ENCODE data around the gene KCNJ6.

Gene KCNJ6

DNA sequence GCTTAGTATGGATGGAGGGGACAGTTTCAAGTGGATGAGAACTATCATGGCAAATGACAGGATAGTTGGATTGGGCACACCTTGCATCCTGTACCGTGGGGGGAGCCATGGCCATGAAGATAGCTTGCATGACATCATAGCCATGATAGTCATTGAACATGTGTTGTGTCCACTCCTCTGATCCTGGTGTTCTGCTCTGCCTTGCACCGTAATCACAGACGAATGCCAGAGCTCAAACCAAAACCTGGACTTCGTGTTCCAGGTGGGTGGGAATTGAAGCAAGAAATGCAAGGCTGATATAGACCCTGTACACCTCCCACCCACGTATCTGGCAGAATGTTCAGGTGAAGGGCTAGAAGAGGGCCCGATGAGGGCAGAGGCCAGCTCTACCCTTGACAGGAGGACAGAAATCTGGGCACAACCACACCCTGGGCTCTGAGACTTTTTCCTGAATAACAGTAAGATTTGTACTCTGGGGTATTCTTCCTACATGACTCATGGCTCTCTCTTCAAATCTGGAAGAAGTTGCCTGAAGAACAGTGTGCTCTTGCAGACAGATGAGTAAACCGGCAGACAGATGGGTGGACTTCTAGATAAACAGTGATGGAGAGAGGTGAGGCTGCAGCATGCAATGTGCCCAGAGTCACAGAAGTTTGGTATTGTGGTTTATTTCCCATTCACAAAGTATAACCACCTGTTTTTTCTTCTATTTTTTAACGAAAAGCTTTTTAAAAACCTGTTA, 45.0 kb downstream of the KCNJ6 start:
- Histone ChIP-seq H3K27ac (no peak overlapping the region), H3K4me3 (ENCODE audit: low read depth in 1 of 2, low read length in 1 of 2) (no peak overlapping the region), H3K4me1 (ENCODE audit: control insufficient read depth in 1 of 2, insufficient read depth in 1 of 2, low read depth in 1 of 2, low read length in 1 of 2) (peaks cover 7 to 9% of the 10 kb centered on the region in 2 experiments), H3K9me3 (no peaks in the 10 kb centered on the region), H3K36me3 (no peaks in the 10 kb centered on the region), H3K27me3 (no peaks in the 10 kb centered on the region)
- no peak for TF ChIP-seq CTCF (IDR thresholded peaks at IDR 0.05)

- Histone ChIP-seq H3K27ac (no peak overlapping the region), H3K4me3 (ENCODE audit: low read depth in 1 of 2, low read length in 1 of 2) (no peak overlapping the region), H3K9me3 (no peaks in the 10 kb centered on the region), H3K27me3 (no peaks in the 10 kb centered on the region), H3K4me1 (ENCODE audit: control insufficient read depth in 1 of 2, insufficient read depth in 1 of 2, low read depth in 1 of 2, low read length in 1 of 2) (peaks cover 17 to 20% of the 10 kb centered on the region in 2 experiments), H3K36me3 (no peaks in the 10 kb centered on the region)
- no peak for TF ChIP-seq CTCF (IDR thresholded peaks at IDR 0.05)
Observed at GRCh38 chr21:37870221-37870620, 46.0 kb downstream of the KCNJ6 start.

DNA sequence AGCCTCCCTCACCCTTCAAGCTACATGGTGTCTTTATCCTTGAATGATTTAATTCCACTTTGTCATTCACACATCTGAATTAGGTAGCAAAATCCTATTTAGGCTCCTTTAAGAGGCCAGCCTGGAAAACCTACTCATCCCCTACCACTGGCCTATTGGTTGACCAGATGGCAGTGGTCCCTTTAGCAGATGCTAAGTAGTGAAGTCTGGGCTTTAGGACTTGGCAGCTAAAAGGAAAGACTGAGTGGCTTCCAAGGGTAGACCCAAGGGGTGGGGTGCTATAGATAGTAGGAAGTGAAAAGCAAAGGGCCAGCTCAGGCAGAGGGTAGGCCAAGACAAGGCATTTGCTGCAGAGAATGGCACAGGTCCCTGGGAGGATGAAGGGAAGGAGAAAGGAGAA, 46.6 kb downstream of the KCNJ6 start:
- no peak overlapping the region for H3K4me3 ChIP-seq (ENCODE audit: low read depth in 1 of 2, low read length in 1 of 2)
- peak overlapping the region; percentile 8 for H3K27ac ChIP-seq

DNA sequence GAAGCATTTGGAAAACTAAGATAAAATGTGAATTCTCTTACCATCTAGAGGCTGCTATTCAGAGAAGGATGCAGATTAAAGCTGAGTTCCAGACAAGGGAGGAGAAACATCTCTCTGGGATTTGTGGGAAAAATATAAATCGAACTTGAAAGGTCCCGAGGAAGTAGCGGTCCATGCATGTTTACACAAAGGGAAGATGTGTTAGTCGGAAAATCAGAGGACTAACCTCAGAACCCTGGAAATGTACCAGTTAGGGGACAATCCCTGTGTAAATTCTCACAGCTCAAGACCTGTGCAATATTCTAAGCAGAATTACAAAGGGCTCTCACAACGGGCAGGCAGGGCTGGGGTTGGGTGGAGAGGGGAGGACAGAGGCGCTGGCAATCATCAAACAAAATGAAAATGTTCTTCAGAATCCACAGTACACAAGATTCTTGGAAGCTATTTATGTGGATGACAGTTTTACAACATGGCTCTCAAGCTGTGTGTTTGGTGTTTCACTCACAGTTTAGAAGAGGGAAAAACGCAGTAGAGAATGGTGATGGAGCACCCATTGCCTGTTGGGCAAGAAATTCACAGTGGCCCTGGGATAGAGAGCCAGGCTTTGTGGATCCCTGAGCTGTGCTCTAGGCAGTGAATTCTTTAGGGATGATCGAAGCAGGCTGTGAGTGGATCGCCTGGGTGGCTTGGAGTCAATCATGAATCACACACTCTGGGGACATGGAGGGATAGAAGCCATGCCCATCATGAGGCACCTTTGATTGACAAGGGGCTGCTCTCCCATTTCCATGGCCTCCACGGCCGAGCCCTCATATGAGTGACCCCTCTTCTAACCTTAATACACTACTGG, 47.6 kb downstream of the KCNJ6 start:
- TF ChIP-seq CTCF (IDR thresholded peaks at IDR 0.05), result no peak
- H3K4me1 ChIP-seq (ENCODE audit: control insufficient read depth in 1 of 2, insufficient read depth in 1 of 2, low read depth in 1 of 2, low read length in 1 of 2), result peaks cover 32 to 35% of the 10 kb centered on the region in 2 experiments
- peak overlapping the region; percentile 8 for H3K27ac ChIP-seq
- H3K27me3 ChIP-seq, result no peaks in the 10 kb centered on the region
- no peaks in the 10 kb centered on the region for H3K9me3 ChIP-seq
- H3K4me3 ChIP-seq (ENCODE audit: low read depth in 1 of 2, low read length in 1 of 2), result no peak overlapping the region
- H3K36me3 ChIP-seq, result no peaks in the 10 kb centered on the region

More for the DNA sequence above, 46.6 kb downstream of the KCNJ6 start:
- Histone ChIP-seq H3K4me1 (ENCODE audit: control insufficient read depth in 1 of 2, insufficient read depth in 1 of 2, low read depth in 1 of 2, low read length in 1 of 2) (peaks cover 23 to 26% of the 10 kb centered on the region in 2 experiments), H3K9me3 (no peaks in the 10 kb centered on the region), H3K27me3 (no peaks in the 10 kb centered on the region), H3K36me3 (no peaks in the 10 kb centered on the region)
- TF ChIP-seq CTCF (IDR thresholded peaks at IDR 0.05), result no peak

DNA sequence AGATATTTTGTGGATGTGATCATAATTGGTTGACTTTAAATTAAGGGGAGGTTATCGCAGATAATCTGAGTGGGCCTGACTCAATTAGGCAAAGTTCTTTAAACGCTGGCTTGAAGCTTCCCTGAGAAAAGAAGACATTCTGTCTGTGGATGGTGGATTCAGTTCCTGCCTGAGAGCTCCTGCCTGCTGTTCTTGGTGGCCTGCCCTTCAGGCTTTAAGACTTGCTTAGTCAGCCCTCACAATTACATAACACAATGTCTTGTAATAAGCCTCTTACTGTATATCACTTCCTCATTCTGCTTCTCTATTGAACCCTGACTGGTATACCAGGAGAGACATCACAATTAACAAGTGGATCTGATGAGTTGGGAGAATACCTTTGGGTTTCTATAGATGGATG, 50.2 kb downstream of the KCNJ6 start:
- no peaks in the 10 kb centered on the region for H3K9me3 ChIP-seq
- TF ChIP-seq CTCF (IDR thresholded peaks at IDR 0.05), result no peak
- no peaks in the 10 kb centered on the region for H3K36me3 ChIP-seq
- peak overlapping the region; percentile 91 for H3K27ac ChIP-seq
- peaks cover 53 to 54% of the 10 kb centered on the region in 2 experiments for H3K4me1 ChIP-seq (ENCODE audit: control insufficient read depth in 1 of 2, insufficient read depth in 1 of 2, low read depth in 1 of 2, low read length in 1 of 2)
- peak overlapping the region in 1 of 2 experiments; percentile 9 for H3K4me3 ChIP-seq (ENCODE audit: low read depth in 1 of 2, low read length in 1 of 2)
- H3K27me3 ChIP-seq, result no peaks in the 10 kb centered on the region
